ENCODE results near the gene SRD5A1.

GRCh38 chr5:6604946-6605345 is 28.3 kb upstream of the SRD5A1 start:
- TF ChIP-seq, protein P1, sequence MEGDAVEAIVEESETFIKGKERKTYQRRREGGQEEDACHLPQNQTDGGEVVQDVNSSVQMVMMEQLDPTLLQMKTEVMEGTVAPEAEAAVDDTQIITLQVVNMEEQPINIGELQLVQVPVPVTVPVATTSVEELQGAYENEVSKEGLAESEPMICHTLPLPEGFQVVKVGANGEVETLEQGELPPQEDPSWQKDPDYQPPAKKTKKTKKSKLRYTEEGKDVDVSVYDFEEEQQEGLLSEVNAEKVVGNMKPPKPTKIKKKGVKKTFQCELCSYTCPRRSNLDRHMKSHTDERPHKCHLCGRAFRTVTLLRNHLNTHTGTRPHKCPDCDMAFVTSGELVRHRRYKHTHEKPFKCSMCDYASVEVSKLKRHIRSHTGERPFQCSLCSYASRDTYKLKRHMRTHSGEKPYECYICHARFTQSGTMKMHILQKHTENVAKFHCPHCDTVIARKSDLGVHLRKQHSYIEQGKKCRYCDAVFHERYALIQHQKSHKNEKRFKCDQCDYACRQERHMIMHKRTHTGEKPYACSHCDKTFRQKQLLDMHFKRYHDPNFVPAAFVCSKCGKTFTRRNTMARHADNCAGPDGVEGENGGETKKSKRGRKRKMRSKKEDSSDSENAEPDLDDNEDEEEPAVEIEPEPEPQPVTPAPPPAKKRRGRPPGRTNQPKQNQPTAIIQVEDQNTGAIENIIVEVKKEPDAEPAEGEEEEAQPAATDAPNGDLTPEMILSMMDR (IDR thresholded peaks at IDR 0.05; ENCODE audit: low read length): no peak
- TF ChIP-seq EZH2 (optimal IDR thresholded peaks at IDR 0.05; ENCODE audit: low read depth, low read length) (no peak), EZH2phosphoT487 (IDR thresholded peaks at IDR 0.05; ENCODE audit: low read length) (no peak)

Data from MM.1S (cell line).